LNCAP (cell line): ENCODE measurements around the gene KCNS1.
A peak's percentile ranks its signal among the peaks of the same experiment; 100 is the strongest.

ENCODE experiments used
- TF ChIP-seq, protein P1 (sequence below): fragments of 450-650 bp; IDR thresholded peaks from 2 replicates; pipeline ENCODE4 v1.5.1; 2017; ENCODE audit warnings: mild to moderate bottlenecking

KCNS1 gene

DNA sequence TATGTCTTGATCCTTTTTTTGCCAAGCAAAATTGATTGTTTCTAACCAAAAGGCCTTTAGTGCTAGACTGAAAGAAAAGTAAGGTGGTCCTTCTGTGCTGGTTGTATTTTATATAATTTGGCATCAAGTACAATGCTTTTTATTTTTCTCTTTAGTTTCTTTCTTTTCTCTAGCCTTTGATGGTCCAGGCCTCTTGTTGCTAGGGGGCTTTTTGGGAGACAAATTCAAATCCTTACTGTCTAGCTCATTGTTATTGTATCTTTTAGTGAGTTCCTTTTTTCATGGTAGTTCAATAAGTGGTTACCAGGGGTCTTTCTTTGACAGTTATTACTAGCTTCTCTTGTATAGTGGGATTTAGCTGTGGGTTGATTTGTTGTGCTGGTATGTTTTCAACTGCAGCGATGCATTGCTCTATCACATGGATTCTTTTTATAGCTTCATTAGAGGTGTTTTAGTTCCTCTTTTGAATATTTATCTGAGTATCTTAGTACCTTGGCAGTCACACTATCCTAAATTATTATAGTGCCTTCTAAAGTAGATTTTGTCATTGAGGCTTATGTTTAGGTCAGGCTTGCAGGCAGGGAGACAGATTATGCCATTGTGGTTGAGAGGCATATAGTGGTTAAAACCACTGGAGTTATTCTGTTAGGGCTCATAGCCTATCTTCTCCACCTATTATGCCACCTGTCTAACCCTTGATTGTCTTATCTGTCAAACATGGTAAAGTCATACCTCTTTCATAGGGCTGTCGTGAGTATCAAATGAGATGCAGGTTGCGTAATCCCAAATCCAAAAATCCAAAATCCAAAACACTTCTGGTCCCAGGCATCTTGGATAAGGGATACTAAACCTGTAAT, 49.5 kb downstream of the KCNS1 start:
- TF ChIP-seq, protein P1, sequence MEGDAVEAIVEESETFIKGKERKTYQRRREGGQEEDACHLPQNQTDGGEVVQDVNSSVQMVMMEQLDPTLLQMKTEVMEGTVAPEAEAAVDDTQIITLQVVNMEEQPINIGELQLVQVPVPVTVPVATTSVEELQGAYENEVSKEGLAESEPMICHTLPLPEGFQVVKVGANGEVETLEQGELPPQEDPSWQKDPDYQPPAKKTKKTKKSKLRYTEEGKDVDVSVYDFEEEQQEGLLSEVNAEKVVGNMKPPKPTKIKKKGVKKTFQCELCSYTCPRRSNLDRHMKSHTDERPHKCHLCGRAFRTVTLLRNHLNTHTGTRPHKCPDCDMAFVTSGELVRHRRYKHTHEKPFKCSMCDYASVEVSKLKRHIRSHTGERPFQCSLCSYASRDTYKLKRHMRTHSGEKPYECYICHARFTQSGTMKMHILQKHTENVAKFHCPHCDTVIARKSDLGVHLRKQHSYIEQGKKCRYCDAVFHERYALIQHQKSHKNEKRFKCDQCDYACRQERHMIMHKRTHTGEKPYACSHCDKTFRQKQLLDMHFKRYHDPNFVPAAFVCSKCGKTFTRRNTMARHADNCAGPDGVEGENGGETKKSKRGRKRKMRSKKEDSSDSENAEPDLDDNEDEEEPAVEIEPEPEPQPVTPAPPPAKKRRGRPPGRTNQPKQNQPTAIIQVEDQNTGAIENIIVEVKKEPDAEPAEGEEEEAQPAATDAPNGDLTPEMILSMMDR = no peak

GRCh38 chr20:45049904-45050471, 50.9 kb downstream of the KCNS1 start:
- TF ChIP-seq, protein P1 = no peak

DNA sequence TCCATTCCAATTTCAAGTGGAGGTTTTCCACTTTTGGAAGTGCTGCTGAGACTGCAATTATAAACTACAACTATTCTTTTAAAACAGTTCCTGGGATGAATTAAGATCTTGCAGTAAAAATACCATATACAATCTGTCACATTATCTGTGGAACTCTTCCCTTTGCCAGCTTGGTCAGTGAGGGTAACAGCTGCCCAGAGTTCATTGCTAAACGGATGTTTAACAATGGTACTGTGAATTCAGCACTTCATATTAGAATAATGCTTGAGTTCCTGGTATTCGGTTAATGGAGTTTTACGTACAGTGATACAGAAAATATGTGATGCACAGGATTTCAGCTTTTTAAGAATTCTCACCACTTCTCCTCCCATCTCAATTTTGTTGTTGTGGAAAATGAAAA, 51.5 kb downstream of the KCNS1 start:
- TF ChIP-seq, protein P1 = no peak

- TF ChIP-seq, protein P1 = no peak
Observed at GRCh38 chr20:45047581-45048119, 53.3 kb downstream of the KCNS1 start.

DNA sequence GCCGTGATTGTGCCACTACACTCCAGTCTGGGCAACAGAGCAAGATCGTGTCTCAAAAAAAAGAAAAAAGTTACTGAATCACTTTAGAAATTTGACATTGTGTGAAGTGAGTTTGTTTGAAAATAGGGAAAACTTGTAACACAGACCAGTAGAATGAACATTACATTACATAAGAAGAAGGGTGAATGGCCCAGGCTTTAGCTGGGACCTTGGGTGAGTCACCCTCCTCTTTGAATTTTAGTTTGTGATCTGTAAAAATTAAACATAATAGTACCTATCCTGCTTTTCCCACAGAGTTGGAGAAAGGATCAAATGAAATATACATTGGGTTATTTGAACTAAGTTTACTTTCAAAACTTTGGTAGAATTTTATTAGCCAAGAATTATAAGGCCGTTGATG, 56.3 kb downstream of the KCNS1 start:
- TF ChIP-seq, protein P1 = no peak

DNA sequence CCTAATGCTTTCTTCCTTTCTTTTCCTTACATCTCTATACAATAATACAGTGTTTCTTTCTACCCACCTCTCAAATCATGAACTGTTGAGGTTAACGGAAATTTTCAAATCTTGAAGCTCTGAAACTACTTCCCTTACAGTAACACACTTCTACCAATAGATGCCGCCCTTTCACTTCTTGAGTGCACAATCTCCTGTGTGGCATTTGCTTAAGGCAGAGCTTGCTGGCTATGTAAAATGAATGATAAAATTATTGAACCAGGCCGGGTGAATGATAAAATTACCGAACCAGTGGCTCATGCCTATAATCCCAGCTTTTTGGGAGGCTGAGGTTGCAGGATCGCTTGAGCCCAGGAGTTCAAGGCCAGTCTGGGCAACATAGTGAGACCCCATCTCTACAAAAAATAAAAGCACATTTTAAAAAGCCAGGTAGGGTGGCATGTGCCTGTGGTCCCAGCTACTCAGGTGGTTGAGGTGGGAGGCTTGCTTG, 56.8 kb downstream of the KCNS1 start:
- TF ChIP-seq, protein P1 = peak; percentile 89

- TF ChIP-seq, protein P1 = no peak
Observed at GRCh38 chr20:45042978-45043377, 57.9 kb downstream of the KCNS1 start.
